Fibroblast of villous mesenchyme (primary cell): ENCODE results near the gene IGSF9. TPM values are rescaled to one million over a fixed set of nuclear protein-coding genes. Genes with fewer than 3 reads are reported as not detected.

Experiments
- DNase-seq: peaks from one replicate; pipeline ENCODE4 v3.0.0-alpha.2; 2010; ENCODE audit warnings: low read depth
- H3K4me3 ChIP-seq: 2 replicates; pipeline ENCODE4 v1.5.1; 2011; ENCODE audit warnings: low read depth, mild to moderate bottlenecking, low read length
- CTCF ChIP-seq: IDR thresholded peaks from 2 replicates; pipeline ENCODE4 v1.5.1; 2012; ENCODE audit warnings: low read depth, mild to moderate bottlenecking, low read length; ENCODE audit not compliant: insufficient read depth
- total RNA-seq: library from RNA; depleted of rRNA; stranded (reverse); fragments of >200 nt; gene quantifications from 2 replicates; pipeline ENCODE4 v1.2.3, GENCODE V29; 2012

IGSF9 gene
- total RNA-seq, 1 donor, result not detected

- no peak for TF ChIP-seq CTCF
- no peak overlapping the region for H3K4me3 ChIP-seq
- DNase-seq, result no peak
These were observed 12.1 kb downstream of the IGSF9 start for GRCh38 chr1:159933347-159933746.

- no peak for TF ChIP-seq CTCF
- no peak overlapping the region for H3K4me3 ChIP-seq
- no peak for DNase-seq
These were observed 12.8 kb downstream of the IGSF9 start for GRCh38 chr1:159932296-159933285.

- no peak for DNase-seq
- no peak overlapping the region for H3K4me3 ChIP-seq
- no peak for TF ChIP-seq CTCF
These were observed 13.6 kb downstream of the IGSF9 start for GRCh38 chr1:159931795-159932173.

- H3K4me3 ChIP-seq, result no peak overlapping the region
- no peak for DNase-seq
- TF ChIP-seq CTCF, result no peak
These were observed 14.2 kb downstream of the IGSF9 start for GRCh38 chr1:159931101-159931794.

- TF ChIP-seq CTCF, result no peak
- H3K4me3 ChIP-seq, result no peak overlapping the region
- DNase-seq, result no peak
These were observed 14.8 kb downstream of the IGSF9 start for GRCh38 chr1:159930634-159931033.

- H3K4me3 ChIP-seq, result no peak overlapping the region
- TF ChIP-seq CTCF, result no peak
- DNase-seq, result no peak
These were observed 15.2 kb downstream of the IGSF9 start for GRCh38 chr1:159930216-159930615.
